Rectal smooth muscle tissue (tissue), 1 donor: ENCODE measurements around the gene LHX4.

Experiments used
- H3K27ac ChIP-seq: one replicate; pipeline ENCODE4 v1.7.0; 2013; ENCODE audit warnings: low read depth, low read length, inconsistent platforms
- H3K27me3 ChIP-seq: one replicate; pipeline ENCODE4 v1.7.0; 2013; ENCODE audit warnings: low read length; ENCODE audit not compliant: control insufficient read depth, insufficient read depth
- H3K36me3 ChIP-seq: one replicate; pipeline ENCODE4 v1.7.0; 2013; ENCODE audit warnings: low read length; ENCODE audit not compliant: control insufficient read depth, insufficient read depth
- H3K4me1 ChIP-seq: one replicate; pipeline ENCODE4 v1.7.0; 2013; ENCODE audit warnings: low read length; ENCODE audit not compliant: control insufficient read depth, insufficient read depth
- H3K4me3 ChIP-seq: one replicate; pipeline ENCODE4 v1.7.0; 2013; ENCODE audit warnings: low read length
- H3K9ac ChIP-seq: one replicate; pipeline ENCODE4 v1.7.0; 2013; ENCODE audit warnings: low read length

Gene LHX4

DNA sequence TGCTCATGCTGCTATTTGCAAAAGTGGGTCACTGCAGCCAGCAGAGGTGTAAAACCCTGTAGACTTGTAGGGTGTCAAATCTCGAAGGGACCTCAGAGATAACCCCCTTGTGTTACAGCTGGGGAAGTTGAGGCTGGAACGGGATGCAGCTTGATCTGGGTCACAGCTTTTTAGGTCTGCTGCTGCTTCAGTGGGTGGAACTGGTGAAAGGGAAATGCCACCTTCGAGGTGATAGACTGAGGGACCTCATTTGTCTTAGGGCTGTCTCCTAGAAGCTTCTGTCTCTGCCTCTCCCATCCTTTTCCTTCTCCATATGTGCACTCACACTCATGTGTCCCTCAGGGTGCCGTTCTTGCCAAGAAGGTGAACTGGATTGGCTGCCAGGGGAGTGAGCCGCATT, 40.0 kb upstream of the LHX4 start:
- no peak overlapping the region for H3K27ac ChIP-seq
- no peaks in the 10 kb centered on the region for H3K27me3 ChIP-seq
- no peak overlapping the region for H3K9ac ChIP-seq
- H3K4me1 ChIP-seq: no peaks in the 10 kb centered on the region
- H3K4me3 ChIP-seq: no peak overlapping the region
- peaks cover 21% of the 10 kb centered on the region for H3K36me3 ChIP-seq

- Histone ChIP-seq H3K4me3 (no peak overlapping the region), H3K9ac (no peak overlapping the region), H3K27ac (no peak overlapping the region), H3K4me1 (no peaks in the 10 kb centered on the region), H3K36me3 (peaks cover 18% of the 10 kb centered on the region), H3K27me3 (no peaks in the 10 kb centered on the region)
Measured at GRCh38 chr1:180192172-180192571, 37.9 kb upstream of the LHX4 start.

- no peak overlapping the region for H3K4me3 ChIP-seq
- no peak overlapping the region for H3K9ac ChIP-seq
- no peaks in the 10 kb centered on the region for H3K4me1 ChIP-seq
- no peak overlapping the region for H3K27ac ChIP-seq
- no peaks in the 10 kb centered on the region for H3K27me3 ChIP-seq
- peaks cover 18% of the 10 kb centered on the region for H3K36me3 ChIP-seq
Measured at GRCh38 chr1:180193141-180194047, 36.7 kb upstream of the LHX4 start.

GRCh38 chr1:180194048-180194425, 36.0 kb upstream of the LHX4 start:
- no peak overlapping the region for H3K27ac ChIP-seq
- no peaks in the 10 kb centered on the region for H3K4me1 ChIP-seq
- H3K9ac ChIP-seq: no peak overlapping the region
- H3K36me3 ChIP-seq: peaks cover 18% of the 10 kb centered on the region
- H3K4me3 ChIP-seq: no peak overlapping the region
- no peaks in the 10 kb centered on the region for H3K27me3 ChIP-seq

DNA sequence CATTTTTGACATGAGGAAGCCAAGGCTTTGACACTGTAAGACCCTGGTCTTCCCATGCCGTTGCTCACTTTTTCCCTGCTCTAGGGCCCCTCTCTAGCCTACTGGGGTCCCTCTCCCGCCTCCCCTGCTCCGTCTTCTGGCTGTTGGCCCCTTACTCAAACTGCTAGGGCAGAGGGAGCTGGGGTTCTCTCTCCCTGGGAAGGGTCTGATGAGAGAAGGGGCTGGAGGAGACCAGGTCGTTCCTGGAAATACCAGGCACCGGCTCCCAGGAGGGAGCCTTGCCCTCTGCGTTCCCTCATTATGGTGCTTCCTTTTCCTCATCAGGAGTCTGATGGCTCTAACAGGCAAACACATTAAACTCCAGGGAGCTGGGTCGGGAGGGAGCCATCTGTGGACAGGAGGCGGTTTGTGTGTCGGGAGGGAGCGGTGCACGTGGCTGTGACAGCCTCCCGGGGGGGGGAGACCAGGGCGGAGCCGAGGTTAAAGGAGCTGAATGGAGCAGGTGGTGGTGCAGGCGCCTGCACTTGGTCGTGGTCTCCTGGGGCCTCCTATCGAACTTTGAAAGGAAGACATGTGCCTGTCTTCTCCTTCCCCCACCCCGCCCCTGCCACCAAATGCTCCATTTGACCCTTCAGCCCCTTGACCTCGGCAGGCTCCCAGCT, 35.4 kb upstream of the LHX4 start:
- Histone ChIP-seq H3K27ac (no peak overlapping the region), H3K4me3 (no peak overlapping the region), H3K27me3 (no peaks in the 10 kb centered on the region), H3K4me1 (no peaks in the 10 kb centered on the region), H3K36me3 (peaks cover 18% of the 10 kb centered on the region), H3K9ac (no peak overlapping the region)

- H3K4me1 ChIP-seq: no peaks in the 10 kb centered on the region
- H3K36me3 ChIP-seq: peaks cover 12% of the 10 kb centered on the region
- no peak overlapping the region for H3K27ac ChIP-seq
- no peaks in the 10 kb centered on the region for H3K27me3 ChIP-seq
- H3K4me3 ChIP-seq: no peak overlapping the region
- H3K9ac ChIP-seq: no peak overlapping the region
Measured at GRCh38 chr1:180195401-180195800, 34.7 kb upstream of the LHX4 start.

DNA sequence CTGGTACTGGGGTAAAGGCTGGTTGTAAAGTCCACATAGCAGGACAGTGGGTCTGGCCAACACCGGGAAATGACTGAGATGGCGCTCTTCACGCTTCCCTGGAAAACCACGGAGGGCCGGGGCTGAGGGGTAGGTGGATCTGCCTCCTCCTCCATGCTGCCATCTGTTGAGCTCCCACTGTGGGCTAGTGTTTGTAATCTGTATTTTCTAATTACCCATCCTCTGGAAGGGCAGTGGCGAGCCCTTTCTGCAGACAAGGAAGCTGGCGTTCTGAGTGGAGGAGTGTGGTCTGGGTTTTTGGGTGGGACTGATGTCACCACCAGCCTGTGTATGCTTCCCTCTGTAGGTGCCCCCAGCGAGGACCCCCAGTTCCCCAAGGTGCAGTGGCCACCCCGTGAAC, 34.1 kb upstream of the LHX4 start:
- Histone ChIP-seq H3K36me3 (peaks cover 10% of the 10 kb centered on the region), H3K9ac (no peak overlapping the region), H3K4me3 (no peak overlapping the region), H3K27ac (no peak overlapping the region), H3K27me3 (no peaks in the 10 kb centered on the region), H3K4me1 (no peaks in the 10 kb centered on the region)

GRCh38 chr1:180196436-180197003, 33.5 kb upstream of the LHX4 start:
- Histone ChIP-seq H3K27me3 (no peaks in the 10 kb centered on the region), H3K9ac (no peak overlapping the region), H3K36me3 (peaks cover 5% of the 10 kb centered on the region), H3K27ac (no peak overlapping the region), H3K4me3 (no peak overlapping the region), H3K4me1 (no peaks in the 10 kb centered on the region)

GRCh38 chr1:180197231-180197630, 32.8 kb upstream of the LHX4 start:
- no peaks in the 10 kb centered on the region for H3K4me1 ChIP-seq
- H3K27ac ChIP-seq: no peak overlapping the region
- H3K4me3 ChIP-seq: no peak overlapping the region
- H3K9ac ChIP-seq: no peak overlapping the region
- H3K27me3 ChIP-seq: no peaks in the 10 kb centered on the region
- peaks cover 5% of the 10 kb centered on the region for H3K36me3 ChIP-seq

DNA sequence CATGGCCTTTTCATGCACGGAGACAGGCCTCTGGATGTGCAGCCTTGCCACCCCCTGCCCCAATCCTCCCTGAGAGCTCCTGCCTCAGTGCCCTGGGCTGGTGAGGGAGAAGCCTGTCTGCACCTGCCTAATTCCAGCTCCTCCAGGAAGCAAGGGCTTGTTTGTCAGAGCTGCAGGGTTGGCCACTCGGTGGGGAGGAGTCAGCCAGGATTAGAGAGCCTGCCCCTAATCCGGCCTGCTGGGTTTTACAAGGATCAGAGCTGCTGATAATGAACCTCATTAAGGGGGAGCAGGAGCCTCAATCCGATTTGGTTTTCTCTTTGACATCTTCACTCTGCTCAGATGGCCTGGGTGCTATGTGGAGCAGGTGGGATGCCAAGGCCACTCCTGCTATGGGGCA, 31.9 kb upstream of the LHX4 start:
- H3K27me3 ChIP-seq: no peaks in the 10 kb centered on the region
- H3K9ac ChIP-seq: no peak overlapping the region
- no peaks in the 10 kb centered on the region for H3K4me1 ChIP-seq
- no peak overlapping the region for H3K4me3 ChIP-seq
- peaks cover 5% of the 10 kb centered on the region for H3K36me3 ChIP-seq
- no peak overlapping the region for H3K27ac ChIP-seq

GRCh38 chr1:180198611-180199010, 31.5 kb upstream of the LHX4 start:
- Histone ChIP-seq H3K4me3 (no peak overlapping the region), H3K36me3 (peaks cover 5% of the 10 kb centered on the region), H3K27me3 (no peaks in the 10 kb centered on the region), H3K27ac (no peak overlapping the region), H3K9ac (no peak overlapping the region), H3K4me1 (no peaks in the 10 kb centered on the region)

- peaks cover 5% of the 10 kb centered on the region for H3K36me3 ChIP-seq
- H3K9ac ChIP-seq: no peak overlapping the region
- H3K27me3 ChIP-seq: no peaks in the 10 kb centered on the region
- H3K4me3 ChIP-seq: no peak overlapping the region
- no peaks in the 10 kb centered on the region for H3K4me1 ChIP-seq
- H3K27ac ChIP-seq: no peak overlapping the region
Measured at GRCh38 chr1:180199018-180199417, 31.0 kb upstream of the LHX4 start.
